HepG2 (cell line): ENCODE measurements around the gene PDLIM5. TPM values are rescaled to one million over a fixed set of nuclear protein-coding genes. Genes with fewer than 3 reads are reported as not detected.

ENCODE experiments used
- ARHGAP35 ChIP-seq: sonication (generic); formaldehyde crosslinking; IDR thresholded peaks from 2 replicates; pipeline ENCODE4 v1.9.0; 2022; ENCODE audit warnings: mild to moderate bottlenecking, inconsistent platforms, moderate library complexity, missing genetic modification reagents, borderline replicate concordance
- ATM ChIP-seq: fragments of 450-650 bp; IDR thresholded peaks from 2 replicates; pipeline ENCODE4 v1.7.1; 2017; ENCODE audit warnings: mild to moderate bottlenecking, borderline replicate concordance
- FOXK2 ChIP-seq: fragments of 450-650 bp; IDR thresholded peaks from 2 replicates; pipeline ENCODE4 v1.6.1; 2016
- HDAC1 ChIP-seq: sonication (generic); formaldehyde crosslinking; IDR thresholded peaks from 2 replicates; pipeline ENCODE4 v1.5.1; 2020; ENCODE audit warnings: mild to moderate bottlenecking, missing genetic modification reagents
- HDAC6 ChIP-seq: fragments of 200-600 bp; sonication (generic); IDR thresholded peaks from 2 replicates; pipeline ENCODE4 v1.7.0; 2017; ENCODE audit warnings: mild to moderate bottlenecking, antibody characterized with exemption, low read length, low read depth
- JUN ChIP-seq: sonication (generic); formaldehyde crosslinking; IDR thresholded peaks from 2 replicates; pipeline ENCODE4 v1.4.0; 2020; ENCODE audit warnings: mild to moderate bottlenecking, missing genetic modification reagents
- PAX8 ChIP-seq: sonication (generic); formaldehyde crosslinking; IDR thresholded peaks from 2 replicates; pipeline ENCODE4 v1.8.0; 2022; ENCODE audit warnings: mild to moderate bottlenecking, missing genetic modification reagents, borderline replicate concordance
- PRPF4 ChIP-seq: fragments of 200-400 bp; formaldehyde crosslinking; IDR thresholded peaks from 2 replicates; pipeline ENCODE4 v1.6.1; 2016; ENCODE audit warnings: low read length, low read depth; ENCODE audit not compliant: poor library complexity, severe bottlenecking
- RORA ChIP-seq: sonication (generic); formaldehyde crosslinking; IDR thresholded peaks from 2 replicates; pipeline ENCODE4 v1.5.0; 2020; ENCODE audit warnings: mild to moderate bottlenecking, missing genetic modification reagents, moderate library complexity
- SUZ12 ChIP-seq: fragments of 150-350 bp; IDR thresholded peaks from 2 replicates; pipeline ENCODE4 v1.6.1; 2014; ENCODE audit warnings: low read depth, low read length
- SYNCRIP ChIP-seq: fragments of 200-400 bp; formaldehyde crosslinking; IDR thresholded peaks from 2 replicates; pipeline ENCODE4 v1.6.1; 2018; ENCODE audit warnings: mild to moderate bottlenecking, low read depth, low read length; ENCODE audit not compliant: insufficient read depth
- ZBTB3 ChIP-seq: sonication (generic); formaldehyde crosslinking; IDR thresholded peaks from 2 replicates; pipeline ENCODE4 v1.4.0; 2020; ENCODE audit warnings: low read depth, mild to moderate bottlenecking, moderate library complexity, missing genetic modification reagents, borderline replicate concordance
- ZNF17 ChIP-seq: sonication (generic); formaldehyde crosslinking; IDR thresholded peaks from 2 replicates; pipeline ENCODE4 v1.5.0; 2020; ENCODE audit warnings: mild to moderate bottlenecking, missing genetic modification reagents
- ZNF207 ChIP-seq: fragments of 450-650 bp; IDR thresholded peaks from 2 replicates; pipeline ENCODE4 v1.6.1; 2016; ENCODE audit warnings: antibody characterized with exemption, borderline replicate concordance
- ZNF274 ChIP-seq: sonication (generic); formaldehyde crosslinking; IDR thresholded peaks from 2 replicates; pipeline ENCODE4 v1.5.1; 2020; ENCODE audit warnings: mild to moderate bottlenecking, missing genetic modification reagents
- ZNF34 ChIP-seq: sonication (generic); formaldehyde crosslinking; IDR thresholded peaks from 2 replicates; pipeline ENCODE4 v1.4.0; 2020; ENCODE audit warnings: mild to moderate bottlenecking, missing genetic modification reagents, borderline replicate concordance
- ZNF562 ChIP-seq: sonication (generic); formaldehyde crosslinking; IDR thresholded peaks from 2 replicates; pipeline ENCODE4 v1.8.0; 2022; ENCODE audit warnings: missing genetic modification reagents, borderline replicate concordance
- ZNF780A ChIP-seq: sonication (generic); formaldehyde crosslinking; IDR thresholded peaks from 2 replicates; pipeline ENCODE4 v1.8.0; 2022; ENCODE audit warnings: mild to moderate bottlenecking, missing genetic modification reagents, moderate library complexity
- ZNF790 ChIP-seq: sonication (generic); formaldehyde crosslinking; IDR thresholded peaks from 2 replicates; pipeline ENCODE4 v1.8.0; 2022; ENCODE audit warnings: missing genetic modification reagents, mild to moderate bottlenecking, borderline replicate concordance
- ZNF839 ChIP-seq: sonication (generic); formaldehyde crosslinking; IDR thresholded peaks from 2 replicates; pipeline ENCODE4 v1.4.0; 2020; ENCODE audit warnings: missing genetic modification reagents, mild to moderate bottlenecking, borderline replicate concordance
- polyA plus RNA-seq, 8 experiments: library from polyadenylated mRNA; depleted of rRNA in 3 of 8; stranded (reverse) in 7 of 8; unstranded in 1 of 8; fragments of >200 nt; fragmentation: Illumina TruSeq in 4 of 8; extraction: Trizol in 4 of 8; gene quantifications; 2 replicates each; pipeline versions ENCODE4 v1.2.1 to v1.2.3, GENCODE V29; 2011 to 2016; ENCODE audit warnings: low read depth in 4 of 8, missing spikeins in 1 of 8, mixed read lengths in 1 of 8; ENCODE audit not compliant: insufficient read depth in 1 of 8
- total RNA-seq, 5 experiments: library from RNA; depleted of rRNA; stranded (reverse); fragments of >200 nt; fragmentation: Illumina TruSeq; extraction: Trizol; gene quantifications; 2 replicates each; pipeline ENCODE4 v1.2.3, GENCODE V29; 2016; ENCODE audit warnings: low read depth in 1 of 5
- TF ChIP-seq, protein P1 (sequence below), 2 experiments: sonication (generic) in 1 of 2; formaldehyde crosslinking in 1 of 2; IDR thresholded peaks; 2 replicates each; pipeline versions ENCODE4 v1.4.0 to v1.6.1; 2018 to 2020; ENCODE audit warnings: missing genetic modification reagents in 2 of 2, borderline replicate concordance in 1 of 2, low read depth in 1 of 2, mild to moderate bottlenecking in 1 of 2, missing biosample characterization in 1 of 2
- TF ChIP-seq, protein P2 (sequence below): sonication (generic); formaldehyde crosslinking; IDR thresholded peaks from 2 replicates; pipeline ENCODE4 v1.9.0; 2021; ENCODE audit warnings: missing genetic modification reagents, mild to moderate bottlenecking, borderline replicate concordance
- TF ChIP-seq, protein P3 (sequence below): sonication (generic); formaldehyde crosslinking; IDR thresholded peaks from 2 replicates; pipeline ENCODE4 v1.8.0; 2022; ENCODE audit warnings: missing genetic modification reagents, mild to moderate bottlenecking, inconsistent platforms, borderline replicate concordance
- TF ChIP-seq, protein P4 (sequence below): conservative IDR thresholded peaks from 2 replicates; pipeline ENCODE4 v1.6.1; 2018; ENCODE audit warnings: missing genetic modification reagents
- TF ChIP-seq, protein P5 (sequence below): sonication (generic); formaldehyde crosslinking; IDR thresholded peaks from 2 replicates; pipeline ENCODE4 v1.4.0; 2020; ENCODE audit warnings: missing genetic modification reagents

The PDLIM5 gene
- total and polyA plus RNA-seq, 2 of the 13 experiments (the other 11 are each of a cell fraction or from before 2014, with no cell fraction given) = 52.8 to 119 TPM

DNA sequence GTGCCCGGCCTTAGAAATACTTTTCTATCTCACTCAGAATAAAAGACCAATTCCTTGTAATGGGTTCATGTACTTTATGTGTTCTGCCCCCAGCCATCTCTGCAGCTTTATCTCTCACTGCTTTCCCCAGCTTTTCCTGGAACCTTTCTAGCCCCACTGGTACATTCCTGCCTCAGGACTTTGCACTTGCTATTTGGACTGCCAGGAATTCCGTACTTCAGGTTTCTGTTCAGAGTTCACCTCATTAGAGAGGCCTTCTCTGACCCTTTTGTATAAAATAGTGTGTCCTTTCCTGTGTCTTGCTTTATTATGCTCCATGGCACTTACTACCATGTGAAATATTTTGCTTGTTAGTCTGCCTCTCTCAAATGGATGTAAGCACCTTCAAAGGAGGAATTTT lies 112.5 kb downstream of the PDLIM5 start (continued):
- TF ChIP-seq, protein P1, sequence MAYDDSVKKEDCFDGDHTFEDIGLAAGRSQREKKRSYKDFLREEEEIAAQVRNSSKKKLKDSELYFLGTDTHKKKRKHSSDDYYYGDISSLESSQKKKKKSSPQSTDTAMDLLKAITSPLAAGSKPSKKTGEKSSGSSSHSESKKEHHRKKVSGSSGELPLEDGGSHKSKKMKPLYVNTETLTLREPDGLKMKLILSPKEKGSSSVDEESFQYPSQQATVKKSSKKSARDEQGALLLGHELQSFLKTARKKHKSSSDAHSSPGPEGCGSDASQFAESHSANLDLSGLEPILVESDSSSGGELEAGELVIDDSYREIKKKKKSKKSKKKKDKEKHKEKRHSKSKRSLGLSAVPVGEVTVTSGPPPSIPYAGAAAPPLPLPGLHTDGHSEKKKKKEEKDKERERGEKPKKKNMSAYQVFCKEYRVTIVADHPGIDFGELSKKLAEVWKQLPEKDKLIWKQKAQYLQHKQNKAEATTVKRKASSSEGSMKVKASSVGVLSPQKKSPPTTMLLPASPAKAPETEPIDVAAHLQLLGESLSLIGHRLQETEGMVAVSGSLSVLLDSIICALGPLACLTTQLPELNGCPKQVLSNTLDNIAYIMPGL (CRISPR knock-in tag; IDR thresholded peaks at IDR 0.05; ENCODE audit: borderline replicate concordance in 1 of 2, low read depth in 1 of 2) = no peak
- TF ChIP-seq PRPF4 = no peak
- TF ChIP-seq SUZ12 = no peak
- TF ChIP-seq, protein P2, sequence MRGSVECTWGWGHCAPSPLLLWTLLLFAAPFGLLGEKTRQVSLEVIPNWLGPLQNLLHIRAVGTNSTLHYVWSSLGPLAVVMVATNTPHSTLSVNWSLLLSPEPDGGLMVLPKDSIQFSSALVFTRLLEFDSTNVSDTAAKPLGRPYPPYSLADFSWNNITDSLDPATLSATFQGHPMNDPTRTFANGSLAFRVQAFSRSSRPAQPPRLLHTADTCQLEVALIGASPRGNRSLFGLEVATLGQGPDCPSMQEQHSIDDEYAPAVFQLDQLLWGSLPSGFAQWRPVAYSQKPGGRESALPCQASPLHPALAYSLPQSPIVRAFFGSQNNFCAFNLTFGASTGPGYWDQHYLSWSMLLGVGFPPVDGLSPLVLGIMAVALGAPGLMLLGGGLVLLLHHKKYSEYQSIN (CRISPR knock-in tag) = no peak
- TF ChIP-seq ATM = no peak
- TF ChIP-seq, protein P3, sequence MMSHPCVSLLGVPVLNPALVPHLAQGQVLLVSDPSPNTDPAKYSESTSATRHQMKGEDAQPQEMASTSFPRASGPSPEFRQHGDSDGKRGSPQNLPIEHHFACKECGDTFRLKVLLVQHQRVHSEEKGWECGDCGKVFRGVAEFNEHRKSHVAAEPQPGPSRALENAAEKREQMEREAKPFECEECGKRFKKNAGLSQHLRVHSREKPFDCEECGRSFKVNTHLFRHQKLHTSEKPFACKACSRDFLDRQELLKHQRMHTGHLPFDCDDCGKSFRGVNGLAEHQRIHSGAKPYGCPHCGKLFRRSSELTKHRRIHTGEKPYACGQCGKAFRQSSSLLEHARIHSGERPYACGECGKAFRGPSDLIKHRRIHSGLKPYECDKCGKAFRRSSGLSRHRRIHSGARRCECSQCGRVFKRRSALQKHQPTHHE (CRISPR knock-in tag) = no peak
- no peak for TF ChIP-seq ZNF839 (CRISPR knock-in tag)
- no peak for TF ChIP-seq SYNCRIP
- 0 out of 2 replicates have a peak, but pooled peaks have one; percentile 47 for TF ChIP-seq ZBTB3 (CRISPR knock-in tag)
- no peak for TF ChIP-seq ZNF562 (CRISPR knock-in tag)
- TF ChIP-seq ARHGAP35 = no peak
- TF ChIP-seq HDAC6 = no peak
- TF ChIP-seq, protein P4, sequence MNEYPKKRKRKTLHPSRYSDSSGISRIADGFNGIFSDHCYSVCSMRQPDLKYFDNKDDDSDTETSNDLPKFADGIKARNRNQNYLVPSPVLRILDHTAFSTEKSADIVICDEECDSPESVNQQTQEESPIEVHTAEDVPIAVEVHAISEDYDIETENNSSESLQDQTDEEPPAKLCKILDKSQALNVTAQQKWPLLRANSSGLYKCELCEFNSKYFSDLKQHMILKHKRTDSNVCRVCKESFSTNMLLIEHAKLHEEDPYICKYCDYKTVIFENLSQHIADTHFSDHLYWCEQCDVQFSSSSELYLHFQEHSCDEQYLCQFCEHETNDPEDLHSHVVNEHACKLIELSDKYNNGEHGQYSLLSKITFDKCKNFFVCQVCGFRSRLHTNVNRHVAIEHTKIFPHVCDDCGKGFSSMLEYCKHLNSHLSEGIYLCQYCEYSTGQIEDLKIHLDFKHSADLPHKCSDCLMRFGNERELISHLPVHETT = no peak
- TF ChIP-seq ZNF274 = no peak
- TF ChIP-seq JUN (CRISPR knock-in tag) = no peak
- TF ChIP-seq FOXK2 = no peak
- TF ChIP-seq ZNF790 (CRISPR knock-in tag) = no peak
- no peak for TF ChIP-seq PAX8 (CRISPR knock-in tag)
- TF ChIP-seq ZNF780A (CRISPR knock-in tag) = no peak
- TF ChIP-seq, protein P5, sequence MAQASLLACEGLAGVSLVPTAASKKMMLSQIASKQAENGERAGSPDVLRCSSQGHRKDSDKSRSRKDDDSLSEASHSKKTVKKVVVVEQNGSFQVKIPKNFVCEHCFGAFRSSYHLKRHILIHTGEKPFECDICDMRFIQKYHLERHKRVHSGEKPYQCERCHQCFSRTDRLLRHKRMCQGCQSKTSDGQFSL (CRISPR knock-in tag) = no peak
- TF ChIP-seq ZNF207 = no peak
- no peak for TF ChIP-seq ZNF17 (CRISPR knock-in tag)
- TF ChIP-seq RORA (CRISPR knock-in tag) = no peak
- peak; percentile 67 for TF ChIP-seq HDAC1
- TF ChIP-seq ZNF34 (CRISPR knock-in tag) = no peak
